ENCODE data around the gene ARSK. TPM values are rescaled to one million over a fixed set of nuclear protein-coding genes. Genes with fewer than 3 reads are reported as not detected.

The ARSK gene
- total RNA-seq, 1 donor from 2014 or later: 7.5 TPM

- DNase-seq (ENCODE audit: extremely low read depth, low read depth, low spot score): no peak
Measured at GRCh38 chr5:95562282-95562681, 7.4 kb downstream of the ARSK start.

- no peak for DNase-seq (ENCODE audit: extremely low read depth, low read depth, low spot score)
Measured at GRCh38 chr5:95563367-95563766, 8.5 kb downstream of the ARSK start.

- DNase-seq (ENCODE audit: extremely low read depth, low read depth, low spot score): no peak
Measured at GRCh38 chr5:95564450-95564849, 9.5 kb downstream of the ARSK start.

- no peak for DNase-seq (ENCODE audit: extremely low read depth, low read depth, low spot score)
Measured at GRCh38 chr5:95565280-95565920, 10.5 kb downstream of the ARSK start.

DNA sequence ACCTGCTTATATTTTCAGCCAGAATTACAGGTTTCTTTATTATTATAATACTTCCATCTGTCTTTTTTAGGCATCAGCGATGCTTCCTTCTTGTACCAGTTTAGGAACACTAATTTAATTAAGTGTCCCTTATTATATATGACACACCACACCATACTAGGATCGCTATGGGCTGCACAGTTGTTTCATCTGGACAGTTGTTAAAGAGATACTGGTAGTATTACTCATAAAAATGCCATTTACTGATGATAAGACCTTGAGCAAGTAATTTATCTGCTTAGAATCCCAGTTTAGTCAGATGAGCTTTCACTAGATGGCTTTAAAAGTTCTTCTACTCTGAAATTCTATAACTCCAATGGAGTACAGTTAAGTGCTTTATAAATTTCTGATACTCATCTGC lies 17.1 kb downstream of the ARSK start:
- DNase-seq (ENCODE audit: extremely low read depth, low read depth, low spot score): no peak

GRCh38 chr5:95581576-95581975 lies 26.7 kb downstream of the ARSK start:
- DNase-seq (ENCODE audit: extremely low read depth, low read depth, low spot score): no peak

DNA sequence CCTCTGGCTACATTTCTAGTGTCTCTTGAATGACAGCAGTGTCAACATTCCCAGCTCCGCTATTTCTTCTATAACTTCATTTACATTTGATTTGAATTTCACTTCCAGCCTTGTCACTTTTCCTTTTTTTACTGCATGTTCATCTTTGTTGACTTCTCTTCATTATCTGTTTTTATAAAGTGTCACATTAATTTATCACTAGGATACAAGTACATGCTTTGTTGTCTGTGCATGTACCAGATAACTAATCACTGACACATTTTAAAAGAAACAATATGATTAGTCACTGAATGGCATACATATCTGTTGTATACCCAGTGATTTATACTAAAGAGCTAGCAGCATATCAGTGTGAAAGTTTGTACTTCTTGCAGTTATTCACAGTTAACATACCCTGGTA lies 29.1 kb downstream of the ARSK start:
- DNase-seq (ENCODE audit: extremely low read depth, low read depth, low spot score): no peak

- DNase-seq (ENCODE audit: extremely low read depth, low read depth, low spot score): no peak
Measured at GRCh38 chr5:95590880-95591279, 36.0 kb downstream of the ARSK start.

- peak; percentile 44 for DNase-seq (ENCODE audit: extremely low read depth, low read depth, low spot score)
Measured at GRCh38 chr5:95591490-95591901, 36.6 kb downstream of the ARSK start.

DNA sequence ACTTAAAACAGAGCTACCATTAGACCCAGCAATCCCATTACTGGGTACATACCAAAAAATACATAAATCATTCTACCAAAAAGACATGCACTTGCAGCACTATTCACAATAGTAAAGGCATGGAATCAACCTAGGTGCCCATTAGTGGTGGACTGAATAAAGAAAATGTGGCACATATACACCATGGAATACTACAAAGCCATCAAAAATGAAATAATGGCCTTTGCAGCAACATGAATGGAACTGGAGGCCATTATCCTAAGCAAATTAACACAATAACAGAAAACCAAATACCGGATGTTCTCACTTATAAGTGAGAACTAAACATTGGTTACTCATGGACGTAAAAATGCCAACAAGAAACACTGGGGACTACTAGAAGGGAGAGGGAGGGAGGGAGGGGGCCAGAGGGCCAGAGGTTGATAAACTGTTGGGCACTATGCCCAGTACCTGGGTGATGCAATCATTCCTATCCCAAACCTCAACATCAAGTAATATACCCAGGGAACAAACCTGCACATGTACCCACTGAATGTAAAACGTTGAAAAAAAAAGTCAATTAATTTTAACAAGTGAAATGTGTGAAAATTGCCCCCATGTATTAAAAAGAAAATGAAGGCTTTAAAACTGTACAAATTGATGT lies 40.5 kb downstream of the ARSK start:
- no peak for DNase-seq (ENCODE audit: extremely low read depth, low read depth, low spot score)

DNA sequence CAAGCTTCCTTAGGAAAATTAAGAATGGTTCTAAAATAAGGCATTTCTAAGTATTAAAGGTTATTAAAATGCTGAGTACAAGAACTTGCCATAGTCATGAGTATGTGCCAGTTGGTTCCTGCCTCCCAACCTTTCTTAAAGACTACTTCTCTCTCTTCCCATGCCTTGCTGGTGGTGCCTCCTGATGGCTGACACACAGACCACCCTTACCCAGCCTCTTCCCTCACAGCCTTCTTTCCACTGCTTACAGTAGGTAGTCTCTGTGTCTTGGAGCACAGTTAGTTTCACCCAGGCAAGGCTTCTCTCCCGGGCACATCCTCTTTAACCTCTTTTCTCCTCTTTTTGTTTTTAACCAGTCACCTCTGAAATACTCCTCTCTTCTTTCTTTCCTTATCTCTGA lies 44.4 kb downstream of the ARSK start:
- no peak for DNase-seq (ENCODE audit: extremely low read depth, low read depth, low spot score)

DNA sequence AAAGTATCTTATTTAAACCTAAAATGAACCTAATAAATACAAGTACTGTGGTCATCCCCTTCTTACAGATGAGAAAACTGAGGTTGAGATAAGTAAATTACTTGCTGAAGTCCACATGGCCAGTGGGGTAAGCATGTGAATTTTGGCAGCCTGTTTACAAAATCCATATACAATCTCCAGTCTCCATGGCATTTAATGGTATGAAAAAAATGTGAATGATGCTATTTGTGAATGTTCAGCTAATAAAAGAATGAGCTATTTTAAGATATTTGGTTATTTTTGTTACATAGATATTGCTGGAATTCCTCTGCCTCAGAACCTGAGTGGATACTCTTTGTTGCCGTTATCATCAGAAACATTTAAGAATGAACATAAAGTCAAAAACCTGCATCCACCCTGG lies 45.7 kb downstream of the ARSK start:
- no peak for DNase-seq (ENCODE audit: extremely low read depth, low read depth, low spot score)

GRCh38 chr5:95605786-95606185 lies 50.9 kb downstream of the ARSK start:
- no peak for DNase-seq (ENCODE audit: extremely low read depth, low read depth, low spot score)

- DNase-seq (ENCODE audit: extremely low read depth, low read depth, low spot score): no peak
Measured at GRCh38 chr5:95606419-95606818, 51.5 kb downstream of the ARSK start.

DNA sequence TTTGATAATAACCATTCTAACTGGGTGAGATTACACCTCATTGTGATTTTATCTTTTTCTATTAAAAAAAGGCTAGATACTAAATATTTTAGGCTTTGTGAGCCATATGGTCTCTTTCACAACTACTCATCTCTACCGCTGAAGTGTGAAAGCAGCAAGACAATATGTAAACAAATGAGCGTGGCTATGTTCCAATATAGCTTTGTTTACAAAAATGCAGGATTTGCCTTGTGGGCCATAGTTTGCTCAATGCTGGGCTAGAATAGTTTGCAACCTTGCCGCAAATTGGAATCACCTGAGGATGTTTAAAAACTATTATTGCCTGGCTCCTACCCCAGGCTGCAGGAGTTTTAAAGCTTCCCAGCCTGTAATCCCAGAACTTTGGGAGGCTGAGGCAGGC lies 54.8 kb downstream of the ARSK start:
- DNase-seq (ENCODE audit: extremely low read depth, low read depth, low spot score): no peak

GRCh38 chr5:95610546-95610945 lies 55.6 kb downstream of the ARSK start:
- DNase-seq (ENCODE audit: extremely low read depth, low read depth, low spot score): no peak

GRCh38 chr5:95611396-95611795 lies 56.5 kb downstream of the ARSK start:
- no peak for DNase-seq (ENCODE audit: extremely low read depth, low read depth, low spot score)

DNA sequence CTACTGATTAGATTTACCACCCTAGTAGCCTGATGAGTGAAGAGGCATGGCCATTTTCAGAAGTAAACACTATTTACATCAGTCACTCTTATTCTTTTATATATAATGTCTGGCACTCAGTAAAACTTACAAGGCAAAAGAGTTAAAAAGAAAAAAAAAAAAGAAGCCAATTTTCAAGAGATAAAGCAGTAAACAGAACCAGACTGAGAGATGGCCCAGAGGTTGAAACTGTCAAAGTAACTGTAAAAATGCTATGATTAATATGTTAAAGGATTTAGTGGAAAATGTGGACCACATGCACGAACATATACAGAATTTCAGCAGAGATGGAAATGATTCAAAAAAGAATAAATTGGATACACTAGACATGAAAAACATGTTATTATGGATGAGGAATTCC lies 58.6 kb downstream of the ARSK start:
- no peak for DNase-seq (ENCODE audit: extremely low read depth, low read depth, low spot score)

DNA sequence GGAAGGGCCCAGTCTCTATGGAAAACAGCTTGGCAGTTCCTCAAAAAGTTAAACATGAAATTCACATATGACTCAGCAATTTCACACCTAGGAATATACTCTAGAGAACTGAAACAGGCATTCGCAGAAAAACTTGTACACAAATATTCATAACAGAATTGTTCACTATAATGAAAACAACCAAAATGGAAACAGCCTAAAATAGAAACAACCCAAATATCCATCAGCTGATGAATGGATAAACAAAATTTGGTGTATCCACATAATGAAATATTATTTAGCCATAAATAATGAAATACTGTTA lies 60.2 kb downstream of the ARSK start:
- no peak for DNase-seq (ENCODE audit: extremely low read depth, low read depth, low spot score)

- DNase-seq (ENCODE audit: extremely low read depth, low read depth, low spot score): no peak
Measured at GRCh38 chr5:95617057-95617456, 62.2 kb downstream of the ARSK start.

GRCh38 chr5:95619096-95619495 lies 64.2 kb downstream of the ARSK start:
- DNase-seq (ENCODE audit: extremely low read depth, low read depth, low spot score): no peak

- DNase-seq (ENCODE audit: extremely low read depth, low read depth, low spot score): no peak
Measured at GRCh38 chr5:95619514-95620029, 64.7 kb downstream of the ARSK start.
